ENCODE measurements around the gene BAD.

DNA sequence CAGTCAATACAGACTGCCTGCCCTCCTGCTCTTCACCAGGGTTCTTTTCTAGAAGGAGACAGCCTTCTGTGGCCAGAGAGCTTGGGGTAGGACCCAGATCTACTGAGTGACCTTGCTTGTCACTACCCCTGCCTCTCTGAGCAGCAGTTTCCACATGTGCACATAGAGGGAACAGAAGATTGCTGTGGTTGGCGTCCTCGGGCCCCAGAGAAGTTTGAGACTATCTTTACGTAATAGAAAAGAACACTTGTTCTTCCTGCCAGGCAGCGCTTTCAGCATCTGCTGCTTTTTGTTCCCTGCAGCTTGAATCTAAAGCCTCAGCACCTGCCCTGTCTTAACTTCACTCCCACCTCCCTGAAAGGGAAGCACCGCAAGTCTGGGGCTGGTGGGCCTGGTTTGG is 45.5 kb downstream of the BAD start:
- no peak for TF ChIP-seq EZH2 (IDR thresholded peaks at IDR 0.05; ENCODE audit: low read length)
- TF ChIP-seq, protein P1, sequence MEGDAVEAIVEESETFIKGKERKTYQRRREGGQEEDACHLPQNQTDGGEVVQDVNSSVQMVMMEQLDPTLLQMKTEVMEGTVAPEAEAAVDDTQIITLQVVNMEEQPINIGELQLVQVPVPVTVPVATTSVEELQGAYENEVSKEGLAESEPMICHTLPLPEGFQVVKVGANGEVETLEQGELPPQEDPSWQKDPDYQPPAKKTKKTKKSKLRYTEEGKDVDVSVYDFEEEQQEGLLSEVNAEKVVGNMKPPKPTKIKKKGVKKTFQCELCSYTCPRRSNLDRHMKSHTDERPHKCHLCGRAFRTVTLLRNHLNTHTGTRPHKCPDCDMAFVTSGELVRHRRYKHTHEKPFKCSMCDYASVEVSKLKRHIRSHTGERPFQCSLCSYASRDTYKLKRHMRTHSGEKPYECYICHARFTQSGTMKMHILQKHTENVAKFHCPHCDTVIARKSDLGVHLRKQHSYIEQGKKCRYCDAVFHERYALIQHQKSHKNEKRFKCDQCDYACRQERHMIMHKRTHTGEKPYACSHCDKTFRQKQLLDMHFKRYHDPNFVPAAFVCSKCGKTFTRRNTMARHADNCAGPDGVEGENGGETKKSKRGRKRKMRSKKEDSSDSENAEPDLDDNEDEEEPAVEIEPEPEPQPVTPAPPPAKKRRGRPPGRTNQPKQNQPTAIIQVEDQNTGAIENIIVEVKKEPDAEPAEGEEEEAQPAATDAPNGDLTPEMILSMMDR (optimal IDR thresholded peaks at IDR 0.05 in 1 of 3, IDR thresholded peaks at IDR 0.05 in 1 of 3, conservative IDR thresholded peaks at IDR 0.05 in 1 of 3; ENCODE audit: extremely low read depth in 1 of 3, insufficient read depth in 2 of 3, low read length in 3 of 3) = no peak

All from keratinocyte (primary cell).